ENCODE data around the gene SAFB2. TPM values are rescaled to one million over a fixed set of nuclear protein-coding genes. Genes with fewer than 3 reads are reported as not detected.

The SAFB2 gene
- total RNA-seq, 1 experiment from 2014 or later = 86.9 TPM

Other genes starting within 250 kb of the SAFB2 start
- not detected for gene ZNRF4, start 167.4 kb downstream of the SAFB2 start, total RNA-seq (2021; ENCODE audit: unreplicated experiment)
- gene TINCR, start 54.8 kb downstream of the SAFB2 start, total RNA-seq (2021; ENCODE audit: unreplicated experiment) = 6.1 TPM
- 143 TPM for gene SAFB, start 307 bp upstream of the SAFB2 start, total RNA-seq (2021; ENCODE audit: unreplicated experiment)
- 61.6 TPM for gene MICOS13, start 57.7 kb upstream of the SAFB2 start, total RNA-seq (2021; ENCODE audit: unreplicated experiment)
- 6.0 TPM for gene HSD11B1L, start 58.3 kb upstream of the SAFB2 start, total RNA-seq (2021; ENCODE audit: unreplicated experiment)
- gene RPL36, start 67.5 kb upstream of the SAFB2 start, total RNA-seq (2021; ENCODE audit: unreplicated experiment) = 1,504 TPM
- gene LONP1, start 97.4 kb upstream of the SAFB2 start, total RNA-seq (2021; ENCODE audit: unreplicated experiment) = 180 TPM
- not detected for gene CATSPERD, start 97.9 kb upstream of the SAFB2 start, total RNA-seq (2021; ENCODE audit: unreplicated experiment)
- gene PRR22, start 162.0 kb upstream of the SAFB2 start, total RNA-seq (2021; ENCODE audit: unreplicated experiment) = 13.5 TPM
- gene DUS3L, start 168.4 kb upstream of the SAFB2 start, total RNA-seq (2021; ENCODE audit: unreplicated experiment) = 78.1 TPM
- gene NRTN, start 182.3 kb upstream of the SAFB2 start, total RNA-seq (2021; ENCODE audit: unreplicated experiment) = 11.5 TPM
- not detected for gene FUT6, start 216.9 kb upstream of the SAFB2 start, total RNA-seq (2021; ENCODE audit: unreplicated experiment)
- gene FUT3, start 228.7 kb upstream of the SAFB2 start, total RNA-seq (2021; ENCODE audit: unreplicated experiment) = 2.6 TPM
- gene FUT5, start 247.8 kb upstream of the SAFB2 start, total RNA-seq (2021; ENCODE audit: unreplicated experiment) = 0.84 TPM